NCI-H2107 (cell line): Measurements from ENCODE around the gene RAB5A.
"Not testable (repeated sequence)": the region's sequence is repeated elsewhere in the genome, so short reads cannot be mapped to it uniquely, and the experiment has no call there.

Experiments used
- DNase-seq: peaks from one replicate; lab custom pipeline; 2025; lab: John Stamatoyannopoulos, UW

The RAB5A gene

DNA sequence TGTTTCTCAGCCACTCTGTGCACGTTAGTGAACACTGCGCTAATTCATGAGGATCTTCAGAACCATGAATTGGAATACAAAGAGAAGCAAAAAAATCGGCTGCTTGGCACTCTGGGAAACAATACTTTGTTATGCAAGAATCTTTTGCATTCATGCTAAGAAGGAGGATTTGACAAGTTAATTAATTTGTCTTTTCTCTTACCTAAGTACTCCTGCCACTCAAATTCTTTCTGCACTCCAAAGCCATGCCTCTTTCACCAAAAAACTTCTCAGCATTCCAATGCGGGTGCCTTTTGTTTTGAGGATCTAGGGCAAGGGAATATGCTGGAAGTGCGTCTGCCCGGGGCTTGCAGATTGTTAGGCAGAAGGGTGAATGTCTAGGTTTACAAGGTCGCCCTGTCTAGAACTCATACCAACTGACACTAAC is 82.0 kb downstream of the RAB5A start:
- no peak for DNase-seq

DNA sequence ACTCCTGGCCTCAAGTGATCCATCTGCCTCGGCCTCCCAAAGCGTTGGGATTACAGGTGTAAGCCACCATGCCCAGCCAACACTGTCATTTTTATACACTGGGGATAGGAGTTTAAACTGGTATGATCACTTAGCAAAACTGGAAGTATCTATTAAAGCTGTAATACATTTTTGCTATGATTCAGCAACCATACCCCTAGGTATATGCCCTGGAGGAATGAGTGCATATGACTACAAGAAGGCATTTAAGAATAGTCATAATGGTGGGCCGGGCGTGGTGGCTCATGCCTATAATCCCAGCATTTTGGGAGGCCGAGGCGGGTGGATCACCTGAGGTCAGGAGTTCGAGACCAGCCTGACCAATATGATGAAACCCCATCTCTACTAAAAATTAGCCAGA is 85.0 kb downstream of the RAB5A start:
- DNase-seq: not testable (repeated sequence)
